A549 (cell line): ENCODE results near the gene ATP9A. TPM values are rescaled to one million over a fixed set of nuclear protein-coding genes. Genes with fewer than 3 reads are reported as not detected.

ENCODE experiments used
- ATAC-seq, 2 experiments: fragments of 200-7000 bp in 1 of 2; fragments of >200 bp in 1 of 2; cut with Nextera tagmentation in 1 of 2; cut with Tn5 transposase in 1 of 2; 3 replicates each; pipeline versions ENCODE4 v1.8.0 to v1.9.1; 2018 to 2020; ENCODE audit warnings: mild to moderate bottlenecking in 1 of 2, moderate library complexity in 1 of 2
- CTCF ChIA-PET: fragments of 300-600 bp; sonication (Branson Sonifier 250); formaldehyde crosslinking; extraction: SDS; loops from one replicate; lab custom pipeline; 2021; ENCODE audit warnings: antibody characterized with exemption, inconsistent platforms; lab: Yijun Ruan, JAX
- POLR2A ChIA-PET: fragments of 350-600 bp; formaldehyde crosslinking; extraction: SDS; loops from one replicate; lab custom pipeline; 2021; ENCODE audit warnings: antibody characterized with exemption, inconsistent platforms; lab: Yijun Ruan, JAX
- DNase-seq, 2 experiments: peaks; one replicate each; pipeline versions ENCODE4 v3.0.0 to v3.0.0-alpha.2; 2011 to 2016; ENCODE audit warnings: low read depth in 1 of 2, low spot score in 1 of 2
- FAIRE-seq: peaks from 2 replicates; lab custom pipeline; 2011; peaks lifted over from hg19 to GRCh38; lab: Jason Lieb, UNC
- H3K27ac ChIP-seq, 2 experiments: fragments of >200 bp; sonication (Bioruptor Twin); formaldehyde crosslinking; 3 replicates each; pipeline ENCODE4 v1.5.1; 2016 to 2017
- H3K4me1 ChIP-seq: fragments of >200 bp; sonication (Bioruptor Twin); formaldehyde crosslinking; 3 replicates; pipeline ENCODE4 v1.6.1; 2016
- H3K4me2 ChIP-seq: fragments of >200 bp; sonication (Bioruptor Twin); formaldehyde crosslinking; 3 replicates; pipeline ENCODE4 v1.6.1; 2016
- H3K4me3 ChIP-seq: fragments of >200 bp; sonication (Bioruptor Twin); formaldehyde crosslinking; 3 replicates; pipeline ENCODE4 v1.5.1; 2016
- H3K9me3 ChIP-seq: fragments of >200 bp; sonication (Bioruptor Twin); formaldehyde crosslinking; 3 replicates; pipeline ENCODE4 v1.6.1; 2016
- BHLHE40 ChIP-seq: IDR thresholded peaks from 2 replicates; pipeline ENCODE4 v1.6.1; 2012; ENCODE audit warnings: low read depth, low read length, inconsistent platforms
- CBX8 ChIP-seq: fragments of 200-600 bp; sonication (generic); IDR thresholded peaks from 2 replicates; pipeline ENCODE4 v1.6.1; 2016
- CHD2 ChIP-seq: fragments of 150-350 bp; IDR thresholded peaks from 2 replicates; pipeline ENCODE4 v1.6.1; 2014; ENCODE audit warnings: low read length; ENCODE audit not compliant: partially characterized antibody
- EHMT2 ChIP-seq: fragments of 200-600 bp; sonication (generic); IDR thresholded peaks from 2 replicates; pipeline ENCODE4 v1.6.1; 2016; ENCODE audit warnings: antibody characterized with exemption, low read depth, mild to moderate bottlenecking, moderate library complexity
- FOSB ChIP-seq: fragments of 250-450 bp; sonication (Bioruptor Pico); IDR thresholded peaks from 2 replicates; pipeline ENCODE4 v1.5.0; 2020; ENCODE audit warnings: mild to moderate bottlenecking, moderate library complexity
- FOSL2 ChIP-seq, 2 experiments: fragments of 450-650 bp in 1 of 2; fragments of >200 bp in 1 of 2; sonication (Bioruptor Twin) in 1 of 2; formaldehyde crosslinking; IDR thresholded peaks; 2 replicates each; pipeline versions ENCODE4 v1.5.0 to v1.6.1; 2016 to 2020; ENCODE audit warnings: mild to moderate bottlenecking in 1 of 2, moderate library complexity in 1 of 2
- HDAC2 ChIP-seq: fragments of 200-600 bp; sonication (generic); IDR thresholded peaks from 2 replicates; pipeline ENCODE4 v1.6.1; 2016
- HOXB13 ChIP-seq: fragments of 250-450 bp; sonication (Bioruptor Pico); IDR thresholded peaks from 2 replicates; pipeline ENCODE4 v1.5.0; 2020; ENCODE audit warnings: low read depth, mild to moderate bottlenecking, moderate library complexity
- JUNB ChIP-seq: fragments of >200 bp; sonication (Bioruptor Twin); formaldehyde crosslinking; IDR thresholded peaks from 2 replicates; pipeline ENCODE4 v1.6.1; 2016
- KDM5A ChIP-seq: fragments of 200-600 bp; sonication (generic); IDR thresholded peaks from 2 replicates; pipeline ENCODE4 v1.6.1; 2016; ENCODE audit warnings: antibody characterized with exemption, mild to moderate bottlenecking
- POLR2AphosphoS2 ChIP-seq: conservative IDR thresholded peaks from 2 replicates; pipeline ENCODE4 v1.6.1; 2012; ENCODE audit warnings: low read length, improper control_type of control experiment, inconsistent platforms
- RAD21 ChIP-seq, 2 experiments: fragments of >200 bp in 1 of 2; sonication (Bioruptor Twin) in 1 of 2; formaldehyde crosslinking in 1 of 2; IDR thresholded peaks in 1 of 2; conservative IDR thresholded peaks in 1 of 2; 2 replicates in 1 of 2; 3 replicates in 1 of 2; pipeline ENCODE4 v1.6.1; 2012 to 2018; ENCODE audit warnings: inconsistent platforms in 1 of 2
- RCOR1 ChIP-seq: fragments of 150-350 bp; IDR thresholded peaks from 2 replicates; pipeline ENCODE4 v1.6.1; 2014; ENCODE audit warnings: antibody characterized with exemption, low read length, low read depth
- SMC3 ChIP-seq: fragments of >200 bp; sonication (Bioruptor Twin); formaldehyde crosslinking; IDR thresholded peaks from 3 replicates; pipeline ENCODE4 v1.6.1; 2018; ENCODE audit warnings: inconsistent platforms
- TP53 ChIP-seq: fragments of 250-450 bp; sonication (Bioruptor Pico); IDR thresholded peaks from 2 replicates; pipeline ENCODE4 v1.5.0; 2021; ENCODE audit warnings: mild to moderate bottlenecking, moderate library complexity
- ZC3H11A ChIP-seq: fragments of 450-650 bp; IDR thresholded peaks from 2 replicates; pipeline ENCODE4 v1.6.1; 2014; ENCODE audit warnings: antibody characterized with exemption, mild to moderate bottlenecking
- WGBS: methylation state at CpG from one replicate; pipeline ENCODE4 v1.1.6; 2017; ENCODE audit errors: missing lambda C conversion rate; 5-methylcytosine and 5-hydroxymethylcytosine counted together
- polyA plus RNA-seq, 4 experiments: library from polyadenylated mRNA; depleted of rRNA in 3 of 4; stranded (reverse); fragments of >200 nt; fragmentation: RNase III in 1 of 4; extraction: RNeasy Plus Mini Kit Qiagen cat#74134 plus additional on column Dnase treatment in 1 of 4; gene quantifications; 2 replicates in 3 of 4; 3 replicates in 1 of 4; pipeline ENCODE4 v1.2.3, GENCODE V29; 2011 to 2017
- TF ChIP-seq, protein P1 (sequence below): fragments of 250-450 bp; sonication (Bioruptor Pico); IDR thresholded peaks from 2 replicates; pipeline ENCODE4 v1.5.0; 2020; ENCODE audit warnings: low read depth, mild to moderate bottlenecking, moderate library complexity
- TF ChIP-seq, protein P2 (sequence below): IDR thresholded peaks from 2 replicates; pipeline ENCODE4 v1.6.1; 2012
- TF ChIP-seq, protein P3 (sequence below): fragments of 450-650 bp; IDR thresholded peaks from 2 replicates; pipeline ENCODE4 v1.6.1; 2014; ENCODE audit warnings: antibody characterized with exemption
- TF ChIP-seq, protein P4 (sequence below): fragments of 200-600 bp; sonication (generic); IDR thresholded peaks from 2 replicates; pipeline ENCODE4 v1.6.1; 2016; ENCODE audit warnings: antibody characterized with exemption, mild to moderate bottlenecking, moderate library complexity

The ATP9A gene
- polyA plus RNA-seq, 2 of the 4 experiments (the other 2 are of a cell fraction), result 9.9 to 23.6 TPM

DNA sequence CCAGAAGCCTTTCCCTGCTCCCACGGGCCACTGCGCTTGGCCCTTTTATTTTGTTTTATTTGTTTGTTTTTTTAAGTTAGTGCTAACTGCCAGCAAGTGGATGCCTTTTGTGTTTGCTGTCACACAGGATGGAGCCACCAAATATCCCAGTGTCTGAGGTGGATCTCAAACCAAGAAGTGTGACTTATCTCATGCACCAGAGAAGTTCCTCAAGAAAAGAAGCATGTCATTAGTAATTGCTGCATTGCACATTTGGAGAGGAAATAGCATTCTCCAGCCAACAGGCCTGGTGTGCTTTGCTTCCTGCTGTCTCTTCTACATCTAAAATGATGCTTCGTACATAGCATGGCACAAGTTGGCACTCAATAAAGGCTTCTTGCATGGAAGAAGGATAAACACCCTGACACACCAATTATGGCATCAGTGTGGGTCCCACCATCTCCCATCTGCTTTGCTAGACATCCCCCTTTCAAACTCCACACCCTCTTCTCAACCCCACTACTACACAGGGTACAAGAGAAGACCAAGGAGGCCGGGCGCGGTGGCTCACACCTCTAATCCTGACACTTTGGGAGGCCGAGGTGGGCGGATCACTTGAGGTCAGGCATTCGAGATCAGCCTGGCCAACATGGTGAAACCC, 1.9 kb upstream of the ATP9A start:
- 97% methylated on average over 9 of the region's 9 CpGs for WGBS
- H3K4me3 ChIP-seq, result no peak overlapping the region
- no peaks in the 10 kb centered on the region for H3K9me3 ChIP-seq
- ATAC-seq, result no peak
- ChIA-PET POLR2A (no interaction called here), CTCF (interaction anchor here (0.6 kb wide), 1 partner anchor 132 kb away, joined by 7 read pairs; no protein-coding TSS in a partner anchor)
- TF ChIP-seq FOSL2 (IDR thresholded peaks at IDR 0.05) (no peak), FOSL2 (CRISPR knock-in tag; IDR thresholded peaks at IDR 0.05) (no peak), CHD2 (no peak), KDM5A (no peak), SMC3 (no peak), RCOR1 (no peak), FOSB (CRISPR knock-in tag) (no peak), BHLHE40 (no peak), POLR2AphosphoS2 (no peak), ZC3H11A (no peak), CBX8 (no peak), EHMT2 (no peak), HOXB13 (CRISPR knock-in tag) (no peak), TP53 (CRISPR knock-in tag) (no peak), JUNB (no peak), HDAC2 (no peak), RAD21 (conservative IDR thresholded peaks at IDR 0.05 in 1 of 2, IDR thresholded peaks at IDR 0.05 in 1 of 2) (no peak)
- TF ChIP-seq, protein P1, sequence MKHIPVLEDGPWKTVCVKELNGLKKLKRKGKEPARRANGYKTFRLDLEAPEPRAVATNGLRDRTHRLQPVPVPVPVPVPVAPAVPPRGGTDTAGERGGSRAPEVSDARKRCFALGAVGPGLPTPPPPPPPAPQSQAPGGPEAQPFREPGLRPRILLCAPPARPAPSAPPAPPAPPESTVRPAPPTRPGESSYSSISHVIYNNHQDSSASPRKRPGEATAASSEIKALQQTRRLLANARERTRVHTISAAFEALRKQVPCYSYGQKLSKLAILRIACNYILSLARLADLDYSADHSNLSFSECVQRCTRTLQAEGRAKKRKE (CRISPR knock-in tag), result no peak
- TF ChIP-seq, protein P2, sequence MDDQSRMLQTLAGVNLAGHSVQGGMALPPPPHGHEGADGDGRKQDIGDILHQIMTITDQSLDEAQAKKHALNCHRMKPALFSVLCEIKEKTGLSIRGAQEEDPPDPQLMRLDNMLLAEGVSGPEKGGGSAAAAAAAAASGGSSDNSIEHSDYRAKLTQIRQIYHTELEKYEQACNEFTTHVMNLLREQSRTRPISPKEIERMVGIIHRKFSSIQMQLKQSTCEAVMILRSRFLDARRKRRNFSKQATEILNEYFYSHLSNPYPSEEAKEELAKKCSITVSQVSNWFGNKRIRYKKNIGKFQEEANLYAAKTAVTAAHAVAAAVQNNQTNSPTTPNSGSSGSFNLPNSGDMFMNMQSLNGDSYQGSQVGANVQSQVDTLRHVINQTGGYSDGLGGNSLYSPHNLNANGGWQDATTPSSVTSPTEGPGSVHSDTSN, result no peak
- TF ChIP-seq, protein P3, sequence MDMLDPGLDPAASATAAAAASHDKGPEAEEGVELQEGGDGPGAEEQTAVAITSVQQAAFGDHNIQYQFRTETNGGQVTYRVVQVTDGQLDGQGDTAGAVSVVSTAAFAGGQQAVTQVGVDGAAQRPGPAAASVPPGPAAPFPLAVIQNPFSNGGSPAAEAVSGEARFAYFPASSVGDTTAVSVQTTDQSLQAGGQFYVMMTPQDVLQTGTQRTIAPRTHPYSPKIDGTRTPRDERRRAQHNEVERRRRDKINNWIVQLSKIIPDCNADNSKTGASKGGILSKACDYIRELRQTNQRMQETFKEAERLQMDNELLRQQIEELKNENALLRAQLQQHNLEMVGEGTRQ, result no peak
- TF ChIP-seq, protein P4, sequence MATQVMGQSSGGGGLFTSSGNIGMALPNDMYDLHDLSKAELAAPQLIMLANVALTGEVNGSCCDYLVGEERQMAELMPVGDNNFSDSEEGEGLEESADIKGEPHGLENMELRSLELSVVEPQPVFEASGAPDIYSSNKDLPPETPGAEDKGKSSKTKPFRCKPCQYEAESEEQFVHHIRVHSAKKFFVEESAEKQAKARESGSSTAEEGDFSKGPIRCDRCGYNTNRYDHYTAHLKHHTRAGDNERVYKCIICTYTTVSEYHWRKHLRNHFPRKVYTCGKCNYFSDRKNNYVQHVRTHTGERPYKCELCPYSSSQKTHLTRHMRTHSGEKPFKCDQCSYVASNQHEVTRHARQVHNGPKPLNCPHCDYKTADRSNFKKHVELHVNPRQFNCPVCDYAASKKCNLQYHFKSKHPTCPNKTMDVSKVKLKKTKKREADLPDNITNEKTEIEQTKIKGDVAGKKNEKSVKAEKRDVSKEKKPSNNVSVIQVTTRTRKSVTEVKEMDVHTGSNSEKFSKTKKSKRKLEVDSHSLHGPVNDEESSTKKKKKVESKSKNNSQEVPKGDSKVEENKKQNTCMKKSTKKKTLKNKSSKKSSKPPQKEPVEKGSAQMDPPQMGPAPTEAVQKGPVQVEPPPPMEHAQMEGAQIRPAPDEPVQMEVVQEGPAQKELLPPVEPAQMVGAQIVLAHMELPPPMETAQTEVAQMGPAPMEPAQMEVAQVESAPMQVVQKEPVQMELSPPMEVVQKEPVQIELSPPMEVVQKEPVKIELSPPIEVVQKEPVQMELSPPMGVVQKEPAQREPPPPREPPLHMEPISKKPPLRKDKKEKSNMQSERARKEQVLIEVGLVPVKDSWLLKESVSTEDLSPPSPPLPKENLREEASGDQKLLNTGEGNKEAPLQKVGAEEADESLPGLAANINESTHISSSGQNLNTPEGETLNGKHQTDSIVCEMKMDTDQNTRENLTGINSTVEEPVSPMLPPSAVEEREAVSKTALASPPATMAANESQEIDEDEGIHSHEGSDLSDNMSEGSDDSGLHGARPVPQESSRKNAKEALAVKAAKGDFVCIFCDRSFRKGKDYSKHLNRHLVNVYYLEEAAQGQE, result no peak
- no peak overlapping the region for H3K27ac ChIP-seq
- DNase-seq, result no peak
- FAIRE-seq, result no peak
- H3K4me2 ChIP-seq, result no peak overlapping the region
- H3K4me1 ChIP-seq, result peaks cover 9% of the 10 kb centered on the region; the same call in 2 of the 3 replicates
